Measurements from ENCODE around the gene MYH7B.

The MYH7B gene

DNA sequence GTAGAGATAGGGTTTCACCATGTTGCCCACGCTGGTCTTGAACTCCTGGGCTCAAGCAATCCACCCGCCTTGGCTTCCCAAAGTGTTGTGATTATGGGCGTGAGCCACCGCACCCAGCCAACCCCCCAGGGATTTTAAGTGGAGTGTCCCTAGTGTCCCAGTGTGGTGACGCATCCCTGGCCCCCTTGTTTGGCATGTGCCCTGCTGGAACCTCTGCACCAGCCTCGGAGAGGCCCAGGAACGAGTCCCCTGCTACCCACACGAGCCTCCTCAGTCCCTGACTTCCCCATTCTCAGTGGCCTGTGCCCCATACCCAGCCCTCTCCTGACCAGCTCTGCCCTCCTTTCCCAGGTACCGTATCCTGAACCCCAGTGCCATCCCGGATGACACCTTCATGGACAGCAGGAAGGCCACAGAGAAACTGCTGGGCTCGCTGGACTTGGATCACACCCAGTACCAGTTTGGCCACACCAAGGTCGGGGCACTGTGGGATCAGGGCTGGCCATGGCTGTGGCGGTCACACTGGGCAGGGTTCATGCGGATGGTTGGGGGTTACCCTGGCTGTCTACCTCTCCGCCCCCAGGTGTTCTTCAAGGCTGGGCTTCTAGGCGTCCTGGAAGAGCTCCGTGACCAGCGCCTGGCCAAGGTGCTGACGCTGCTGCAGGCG, 37.2 kb downstream of the MYH7B start:
- no peak for DNase-seq

DNA sequence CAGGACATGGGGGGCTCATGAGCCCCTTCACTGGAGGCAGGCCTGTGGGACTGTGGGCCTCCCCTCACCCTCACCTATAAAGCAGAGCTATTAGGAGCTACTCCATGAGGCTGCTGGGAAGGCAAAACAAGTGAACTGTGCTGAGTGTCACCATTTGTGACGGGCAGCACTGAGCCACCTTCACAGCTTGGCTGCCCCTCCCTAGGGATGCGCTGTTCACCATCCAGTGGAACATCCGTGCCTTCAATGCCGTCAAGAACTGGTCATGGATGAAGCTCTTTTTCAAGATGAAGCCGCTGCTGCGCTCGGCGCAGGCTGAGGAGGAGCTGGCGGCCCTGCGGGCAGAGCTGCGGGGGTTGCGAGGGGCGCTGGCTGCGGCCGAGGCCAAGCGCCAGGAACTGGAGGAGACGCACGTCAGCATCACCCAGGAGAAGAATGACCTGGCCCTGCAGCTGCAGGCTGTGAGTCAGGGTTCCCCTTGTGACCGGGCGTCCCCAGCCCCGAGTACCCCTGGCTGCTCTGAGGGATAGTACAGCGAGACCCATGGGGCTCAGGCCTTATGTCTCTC, 38.4 kb downstream of the MYH7B start:
- no peak for DNase-seq

DNA sequence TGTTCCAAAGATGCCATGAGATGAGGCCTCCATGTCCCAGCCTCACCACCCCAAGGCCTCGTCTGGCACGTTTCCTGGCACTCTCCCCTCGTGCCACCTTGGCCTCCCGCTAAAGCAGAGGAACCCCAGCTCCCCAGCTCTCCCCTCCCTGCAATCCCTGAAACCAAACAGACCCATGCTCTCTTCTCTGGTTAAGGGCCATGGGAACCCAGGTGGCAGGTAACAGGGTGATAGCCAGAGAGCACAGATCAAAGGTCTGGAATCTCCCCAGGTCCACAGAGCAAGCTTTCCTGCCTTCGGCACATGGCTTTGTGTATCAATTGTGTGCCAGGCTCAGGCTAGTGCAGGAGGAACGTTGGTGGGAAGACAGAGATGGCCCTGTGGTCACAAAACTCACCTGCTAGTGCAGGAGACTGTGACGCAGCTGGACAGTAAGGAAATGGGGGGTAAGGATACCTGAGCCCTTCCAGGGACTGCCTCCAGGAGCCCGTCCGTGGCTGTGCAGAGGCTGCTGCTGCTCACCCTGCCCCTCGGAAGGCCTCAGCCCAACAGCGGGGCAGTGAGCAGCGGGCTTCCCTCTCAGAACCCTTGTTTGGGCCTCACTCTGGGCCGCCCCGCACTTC, 39.0 kb downstream of the MYH7B start:
- no peak for DNase-seq

GRCh38 chr20:34995192-34995591, 39.5 kb downstream of the MYH7B start:
- no peak for DNase-seq

DNA sequence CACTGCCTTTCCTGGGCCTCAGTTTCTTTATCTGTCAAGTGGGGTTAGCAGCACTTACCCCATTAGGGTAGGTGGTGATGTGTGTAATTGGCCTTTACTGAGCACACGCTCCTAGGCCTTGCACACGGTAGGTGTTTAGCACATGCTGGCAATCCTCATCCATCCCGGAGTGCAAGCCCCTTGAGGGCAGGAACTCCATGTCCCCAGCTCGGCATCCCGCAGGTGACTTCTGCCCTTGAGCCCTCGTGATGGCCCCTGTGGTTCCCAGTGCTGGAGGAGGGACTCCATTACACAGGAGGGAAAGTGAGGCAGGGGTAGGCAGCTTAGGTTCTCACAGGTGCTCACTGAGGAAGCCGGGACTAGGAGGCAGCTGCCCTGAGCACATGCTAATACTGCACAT, 40.0 kb downstream of the MYH7B start:
- DNase-seq: no peak

GRCh38 chr20:34996243-34997028, 40.8 kb downstream of the MYH7B start:
- DNase-seq: no peak

DNA sequence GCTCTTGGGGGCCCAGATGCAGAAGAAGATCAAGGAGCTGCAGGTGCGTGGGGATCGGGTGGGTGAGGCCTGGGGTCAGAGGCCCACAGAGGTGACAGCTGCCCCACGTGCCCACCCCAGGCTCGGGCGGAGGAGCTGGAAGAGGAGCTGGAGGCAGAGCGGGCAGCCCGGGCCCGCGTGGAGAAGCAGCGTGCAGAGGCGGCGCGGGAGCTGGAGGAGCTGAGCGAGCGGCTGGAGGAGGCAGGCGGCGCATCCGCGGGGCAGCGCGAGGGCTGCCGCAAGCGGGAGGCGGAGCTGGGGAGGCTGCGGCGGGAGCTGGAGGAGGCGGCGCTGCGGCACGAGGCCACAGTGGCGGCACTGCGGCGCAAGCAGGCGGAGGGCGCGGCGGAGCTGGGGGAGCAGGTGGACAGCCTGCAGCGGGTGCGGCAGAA, 41.5 kb downstream of the MYH7B start:
- DNase-seq: no peak

GRCh38 chr20:34997774-34998173, 42.1 kb downstream of the MYH7B start:
- no peak for DNase-seq

GRCh38 chr20:34998331-34998950, 42.8 kb downstream of the MYH7B start:
- DNase-seq: no peak

GRCh38 chr20:34999021-34999451, 43.4 kb downstream of the MYH7B start:
- no peak for DNase-seq

- DNase-seq: no peak
Observed at GRCh38 chr20:34999782-35000181, 44.1 kb downstream of the MYH7B start.

DNA sequence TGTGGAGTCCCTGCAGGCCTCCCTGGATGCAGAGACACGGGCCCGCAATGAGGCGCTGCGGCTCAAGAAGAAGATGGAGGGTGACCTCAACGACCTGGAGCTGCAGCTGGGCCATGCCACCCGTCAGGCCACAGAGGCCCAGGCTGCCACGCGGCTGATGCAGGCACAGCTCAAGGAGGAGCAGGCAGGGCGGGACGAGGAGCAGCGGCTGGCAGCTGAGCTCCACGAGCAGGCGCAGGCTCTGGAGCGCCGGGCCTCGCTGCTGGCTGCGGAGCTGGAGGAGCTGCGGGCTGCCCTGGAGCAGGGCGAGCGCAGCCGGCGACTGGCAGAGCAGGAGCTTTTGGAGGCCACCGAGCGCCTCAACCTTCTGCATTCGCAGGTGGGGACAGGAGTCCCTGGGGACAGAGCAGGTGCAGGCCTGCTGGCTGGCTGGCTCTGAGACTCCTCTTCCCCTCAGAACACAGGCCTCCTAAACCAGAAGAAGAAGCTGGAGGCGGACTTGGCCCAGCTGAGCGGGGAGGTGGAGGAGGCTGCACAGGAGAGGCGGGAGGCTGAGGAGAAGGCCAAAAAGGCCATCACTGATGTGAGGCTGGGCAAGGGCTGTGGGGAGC, 44.7 kb downstream of the MYH7B start:
- DNase-seq: no peak

GRCh38 chr20:35000922-35001595, 45.4 kb downstream of the MYH7B start:
- no peak for DNase-seq

DNA sequence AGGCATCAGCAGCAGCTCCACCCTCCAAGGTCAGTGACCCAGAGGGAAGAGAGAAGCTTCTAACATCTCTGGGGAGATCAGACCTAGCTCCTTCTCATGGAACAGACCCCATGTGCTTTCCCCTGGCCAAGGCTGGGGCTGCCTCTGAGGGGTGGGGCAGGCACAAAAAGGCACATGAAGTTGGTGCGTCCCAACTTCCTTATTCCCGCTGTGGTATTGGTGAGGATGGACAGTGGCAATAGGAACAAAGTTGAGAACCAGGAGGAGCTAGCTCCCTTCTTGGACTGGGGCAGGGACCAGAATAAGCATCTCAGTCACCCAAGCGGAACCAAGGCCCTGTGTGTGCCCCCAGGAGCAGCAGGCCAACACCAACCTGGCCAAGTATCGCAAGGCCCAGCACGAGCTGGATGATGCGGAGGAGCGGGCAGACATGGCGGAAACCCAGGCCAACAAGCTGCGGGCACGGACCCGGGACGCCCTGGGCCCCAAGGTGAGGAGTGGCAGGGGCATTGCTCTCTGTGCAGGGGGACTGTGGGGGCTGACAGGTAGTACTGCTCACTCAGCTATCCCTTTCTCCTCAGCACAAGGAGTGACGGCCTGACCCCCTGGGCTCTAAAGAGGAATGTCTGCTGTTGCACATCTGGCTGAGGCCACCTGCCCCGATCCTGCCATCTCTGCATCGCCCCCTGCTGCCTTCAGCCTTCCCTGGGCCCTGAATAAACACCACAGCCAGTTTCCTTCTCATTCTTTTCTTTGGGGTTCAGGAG, 46.1 kb downstream of the MYH7B start:
- no peak for DNase-seq

DNA sequence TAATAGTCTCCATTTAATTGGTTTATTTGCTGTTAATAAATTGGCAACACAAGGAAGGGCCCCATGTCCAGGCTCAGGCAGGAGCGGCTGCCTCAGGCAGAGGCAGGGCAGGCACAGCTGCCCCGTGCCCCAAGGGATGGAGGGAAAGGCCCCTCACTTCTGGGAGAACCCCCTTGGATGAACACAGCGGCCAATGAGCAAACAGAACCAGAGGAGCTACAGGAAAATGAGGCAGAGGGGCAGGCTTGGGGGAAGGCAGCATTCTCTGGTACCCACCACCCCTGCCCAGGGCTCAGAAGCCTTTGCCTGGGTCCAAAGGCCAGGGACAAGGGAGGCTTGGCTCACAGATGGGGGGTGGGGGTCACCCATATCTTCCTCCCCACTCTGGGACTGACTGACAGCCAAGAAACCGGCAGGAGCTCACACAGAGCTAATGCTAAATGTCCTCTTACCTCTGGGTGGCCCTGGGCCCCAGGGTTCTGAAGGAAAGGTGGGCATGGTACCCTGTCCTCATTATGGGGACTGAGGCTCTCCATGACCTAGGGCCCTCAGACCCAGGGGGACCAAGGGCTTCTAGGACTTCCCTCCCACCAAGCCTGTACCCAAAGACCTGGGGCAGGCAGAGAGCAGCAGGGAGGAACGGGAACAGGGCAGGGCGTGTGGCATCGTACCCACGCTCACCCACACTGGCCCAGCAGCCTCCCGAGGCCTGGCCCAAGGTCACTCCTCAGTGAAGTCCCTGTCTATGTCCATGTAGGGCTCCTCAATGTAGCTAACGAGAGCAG, 47.0 kb downstream of the MYH7B start:
- DNase-seq: no peak

DNA sequence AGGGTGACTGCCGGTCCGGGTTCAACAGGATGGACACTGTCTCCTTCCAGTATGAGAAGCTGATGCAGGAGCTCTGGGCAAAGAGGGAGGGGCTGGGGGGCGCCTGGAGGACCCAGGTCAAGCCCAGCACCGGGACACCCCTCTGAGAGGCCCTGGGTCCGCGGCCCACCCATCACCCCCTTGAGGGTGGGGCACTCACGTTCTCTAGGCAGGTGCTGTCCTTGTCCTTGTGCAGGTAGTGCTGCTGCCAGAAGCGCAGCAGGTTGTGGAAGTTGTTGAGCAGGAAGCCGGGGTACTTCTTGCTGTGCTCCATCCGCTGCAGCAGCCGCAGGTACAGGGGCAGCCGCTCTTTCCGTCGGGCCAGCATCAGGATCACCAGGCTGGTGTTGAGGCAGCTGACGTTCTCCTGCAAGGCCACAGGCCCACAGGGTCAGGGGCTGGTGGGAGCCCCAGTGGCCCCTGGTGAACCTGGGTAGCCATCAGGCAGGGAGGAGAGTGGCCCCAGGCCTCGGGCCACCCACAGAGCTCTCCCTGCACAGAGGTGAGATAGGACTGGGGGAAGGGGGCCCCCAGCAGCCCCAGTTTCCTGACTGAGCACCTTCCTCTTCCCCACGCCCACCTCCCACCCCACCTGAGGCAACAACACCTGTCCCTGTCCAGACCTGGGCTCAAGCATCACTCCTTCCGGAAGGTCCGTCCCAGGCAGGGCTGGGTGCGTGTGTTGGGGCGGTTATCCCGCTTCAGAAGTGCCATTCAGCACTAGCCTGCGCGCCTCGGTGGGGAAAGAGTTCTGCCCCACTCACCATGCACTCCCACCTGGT, 47.8 kb downstream of the MYH7B start:
- no peak for DNase-seq

DNA sequence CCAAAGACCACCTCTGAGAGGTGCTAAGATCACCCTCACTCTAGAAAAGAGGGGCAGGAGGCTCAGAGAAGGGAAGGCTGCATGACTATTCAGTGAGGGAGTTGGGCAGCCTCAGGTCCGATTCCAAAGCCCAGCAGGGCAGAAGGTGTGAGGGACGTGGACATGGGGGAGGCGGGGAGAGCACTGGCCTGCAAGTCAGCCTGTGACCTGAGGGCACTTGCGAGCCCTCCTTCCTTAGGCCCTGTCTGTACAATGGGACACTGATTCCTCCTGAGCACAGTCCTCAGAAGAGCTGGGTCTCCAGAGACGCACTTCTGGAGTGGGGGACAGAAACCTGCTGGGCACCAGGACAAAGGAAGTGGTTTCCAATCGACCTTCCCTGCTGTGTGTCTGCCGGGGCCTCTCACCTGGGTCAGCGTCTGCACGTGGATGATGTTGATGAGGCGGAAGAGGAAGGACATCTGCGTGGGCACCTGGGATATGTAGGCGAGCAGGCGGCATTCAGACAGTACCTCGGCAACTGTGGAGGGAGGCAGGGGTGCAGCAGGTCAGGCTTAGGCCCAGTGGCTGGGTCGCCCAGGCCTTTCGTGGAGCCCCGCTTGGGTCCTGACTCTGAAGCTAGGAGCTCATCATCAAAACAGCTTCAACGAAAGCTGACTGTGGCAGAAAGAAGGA, 48.5 kb downstream of the MYH7B start:
- DNase-seq: no peak

GRCh38 chr20:35004749-35005462, 49.2 kb downstream of the MYH7B start:
- DNase-seq: no peak
